SK-N-SH (cell line): ENCODE data around the gene RAB19. TPM values are rescaled to one million over a fixed set of nuclear protein-coding genes. Genes with fewer than 3 reads are reported as not detected.

Experiments
- CTCF ChIA-PET: fragments of 300-600, 350-600 bp; formaldehyde crosslinking; extraction: SDS; loops from one replicate; lab custom pipeline; 2021; lab: Yijun Ruan, JAX
- POLR2A ChIA-PET: fragments of 350-600 bp; sonication (Branson Sonifier 250); formaldehyde crosslinking; extraction: SDS; loops from one replicate; lab custom pipeline; 2020; ENCODE audit warnings: antibody characterized with exemption, inconsistent platforms; lab: Yijun Ruan, JAX
- DNase-seq: peaks from one replicate; pipeline ENCODE4 v3.0.0; 2012
- H2AFZ ChIP-seq: fragments of 200-600 bp; sonication (generic); 2 replicates; pipeline ENCODE4 v1.8.1; 2016; ENCODE audit warnings: antibody characterized with exemption, mild to moderate bottlenecking, low read depth
- H3F3A ChIP-seq: fragments of 200-600 bp; sonication (generic); replicated peaks from 2 replicates; pipeline ENCODE3; 2016; ENCODE audit warnings: antibody characterized with exemption, mild to moderate bottlenecking; ENCODE audit not compliant: insufficient read depth
- H3K27ac ChIP-seq, 2 experiments: fragments of 200-500 bp in 1 of 2; fragments of 200-600 bp in 1 of 2; sonication (Bioruptor generic) in 1 of 2; sonication (generic), shearing (Covaris generic) in 1 of 2; 2 replicates each; pipeline versions ENCODE4 v1.5.1 to v1.6.1; 2014 to 2016; ENCODE audit warnings: low read depth in 2 of 2, inconsistent platforms in 1 of 2, low read length in 1 of 2, mild to moderate bottlenecking in 1 of 2, mixed read lengths in 1 of 2
- H3K27me3 ChIP-seq: fragments of 200-600 bp; sonication (generic), shearing (Covaris generic); 2 replicates; pipeline ENCODE4 v1.6.1; 2016; ENCODE audit warnings: mixed run types; ENCODE audit not compliant: insufficient read depth
- H3K36me3 ChIP-seq, 2 experiments: fragments of 200-500 bp in 1 of 2; fragments of 200-600 bp in 1 of 2; sonication (Bioruptor generic) in 1 of 2; sonication (generic) in 1 of 2; replicated peaks in 1 of 2; 2 replicates each; pipeline versions ENCODE3 to v1.5.1; 2014 to 2016; ENCODE audit warnings: low read length in 1 of 2, mild to moderate bottlenecking in 1 of 2; ENCODE audit not compliant: insufficient read depth in 2 of 2, control insufficient read depth in 1 of 2
- H3K4me1 ChIP-seq, 2 experiments: fragments of 200-500 bp in 1 of 2; fragments of 200-600 bp in 1 of 2; sonication (Bioruptor generic) in 1 of 2; sonication (generic), shearing (Covaris generic) in 1 of 2; 2 replicates each; pipeline versions ENCODE4 v1.5.1 to v1.6.1; 2014 to 2016; ENCODE audit warnings: low read depth in 1 of 2, low read length in 1 of 2, mixed run types in 1 of 2; ENCODE audit not compliant: insufficient read depth in 2 of 2, control insufficient read depth in 1 of 2
- H3K4me2 ChIP-seq: fragments of 200-600 bp; sonication (generic), shearing (Covaris generic); 2 replicates; pipeline ENCODE4 v1.6.1; 2017; ENCODE audit warnings: mixed run types
- H3K4me3 ChIP-seq, 2 experiments: fragments of 200-500 bp in 1 of 2; fragments of 200-600 bp in 1 of 2; sonication (Bioruptor generic) in 1 of 2; sonication (generic), shearing (Covaris generic) in 1 of 2; 2 replicates each; pipeline versions ENCODE4 v1.5.1 to v1.8.1; 2014 to 2016; ENCODE audit warnings: low read depth in 2 of 2, inconsistent platforms in 1 of 2, low read length in 1 of 2, mild to moderate bottlenecking in 1 of 2, mixed read lengths in 1 of 2, moderate library complexity in 1 of 2
- H3K79me2 ChIP-seq: fragments of 200-600 bp; sonication (generic); 2 replicates; pipeline ENCODE4 v1.8.1; 2017; ENCODE audit warnings: mild to moderate bottlenecking; ENCODE audit not compliant: insufficient read depth
- H3K9ac ChIP-seq: fragments of 200-600 bp; sonication (generic); 2 replicates; pipeline ENCODE4 v1.6.1; 2017; ENCODE audit warnings: mixed run types
- H3K9me2 ChIP-seq: fragments of 200-600 bp; sonication (generic); 2 replicates; pipeline ENCODE4 v1.6.1; 2017; ENCODE audit warnings: mixed run types
- H3K9me3 ChIP-seq: fragments of 200-600 bp; sonication (generic); 2 replicates; pipeline ENCODE4 v1.6.1; 2017; ENCODE audit warnings: mixed run types, mild to moderate bottlenecking, moderate library complexity
- H4K20me1 ChIP-seq: fragments of 200-600 bp; sonication (generic); 2 replicates; pipeline ENCODE4 v1.6.1; 2017; ENCODE audit warnings: mild to moderate bottlenecking, mixed run types; ENCODE audit not compliant: insufficient read depth
- CTCF ChIP-seq: fragments of 200-600 bp; sonication (generic); IDR thresholded peaks from 2 replicates; pipeline ENCODE4 v1.6.1; 2017; ENCODE audit warnings: antibody characterized with exemption, mild to moderate bottlenecking, moderate library complexity
- GABPA ChIP-seq: IDR thresholded peaks from 2 replicates; pipeline ENCODE4 v1.4.0; 2012; ENCODE audit warnings: low read depth, mild to moderate bottlenecking
- JUND ChIP-seq: IDR thresholded peaks from 2 replicates; pipeline ENCODE4 v1.4.0; 2012
- MEF2A ChIP-seq: IDR thresholded peaks from 2 replicates; pipeline ENCODE4 v1.4.0; 2012; ENCODE audit warnings: low read depth, borderline replicate concordance
- NRF1 ChIP-seq: IDR thresholded peaks from 2 replicates; pipeline ENCODE4 v1.6.1; 2012; ENCODE audit warnings: low read depth, mild to moderate bottlenecking, low read length
- RFX5 ChIP-seq: IDR thresholded peaks from 2 replicates; pipeline ENCODE4 v1.6.1; 2012; ENCODE audit warnings: mild to moderate bottlenecking, improper control_type of control experiment, low read length
- ZBTB33 ChIP-seq: IDR thresholded peaks from 2 replicates; pipeline ENCODE4 v1.4.0; 2012; ENCODE audit warnings: low read depth, borderline replicate concordance
- WGBS: methylation state at CpG from one replicate; pipeline ENCODE4 v1.1.6; 2017; ENCODE audit warnings: low lambda C conversion rate; 5-methylcytosine and 5-hydroxymethylcytosine counted together
- polyA plus RNA-seq, 3 experiments: library from polyadenylated mRNA; depleted of rRNA; stranded (reverse); fragments of >200 nt; gene quantifications; 2 replicates each; pipeline ENCODE4 v1.2.3, GENCODE V29; 2012
- TF ChIP-seq, protein P1 (sequence below): fragments of 150-350 bp; IDR thresholded peaks from 2 replicates; pipeline ENCODE4 v1.6.1; 2016; ENCODE audit warnings: mild to moderate bottlenecking, low read depth, low read length

RAB19 gene
- polyA plus RNA-seq, 1 of the 3 experiments (the other 2 are of a cell fraction) = not detected

- no peak for DNase-seq
- no peak for TF ChIP-seq CTCF
- 92% methylated on average over 11 of the region's 11 CpGs for WGBS
These were observed 42.6 kb downstream of the RAB19 start for GRCh38 chr7:140446467-140446866.

DNA sequence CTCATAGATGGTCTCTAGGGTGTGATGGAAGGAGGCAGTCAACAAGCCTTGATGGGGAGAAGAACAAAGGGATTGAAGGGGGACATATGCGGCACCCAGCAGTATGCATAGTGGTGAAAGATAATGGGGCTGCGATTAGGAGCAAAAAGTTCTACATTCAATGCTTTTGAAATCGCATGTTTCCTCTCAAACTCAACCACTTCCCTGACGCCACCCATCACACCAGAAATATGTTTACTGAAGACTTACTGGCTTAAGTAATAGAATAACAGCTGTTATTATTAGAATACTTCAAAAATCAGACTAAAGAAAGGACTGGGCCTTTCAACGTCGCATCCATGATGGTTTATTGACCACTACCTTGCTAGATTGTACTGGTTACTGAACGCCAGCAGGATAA, 44.0 kb downstream of the RAB19 start:
- Histone ChIP-seq H3K27me3 (no peaks in the 10 kb centered on the region), H3K9me2 (no peaks in the 10 kb centered on the region), H4K20me1 (no peaks in the 10 kb centered on the region), H3K4me3 (no peak overlapping the region), H3K4me2 (no peak overlapping the region), H3K9me3 (no peaks in the 10 kb centered on the region)
- 93% methylated on average over 7 of the region's 7 CpGs for WGBS
- TF ChIP-seq ZBTB33 = no peak
- TF ChIP-seq, all 33 proteins: peak for 0
- CTCF ChIA-PET = no interaction called here
- no peak for DNase-seq
- peaks cover 2 to 5% of the 10 kb centered on the region in 2 experiments for H3K36me3 ChIP-seq
- H3K27ac ChIP-seq = no peak overlapping the region
- H3F3A ChIP-seq = no peaks in the 10 kb centered on the region
- no peak overlapping the region for H2AFZ ChIP-seq
- POLR2A ChIA-PET = no interaction called here
- H3K79me2 ChIP-seq = no peaks in the 10 kb centered on the region
- no peaks in the 10 kb centered on the region for H3K4me1 ChIP-seq
- no peak overlapping the region for H3K9ac ChIP-seq

More at GRCh38 chr7:140446467-140446866, 42.6 kb downstream of the RAB19 start:
- POLR2A ChIA-PET = no interaction called here
- Histone ChIP-seq H3K36me3 (no peaks in the 10 kb centered on the region), H3K4me2 (no peak overlapping the region), H3K4me1 (no peaks in the 10 kb centered on the region), H2AFZ (no peak overlapping the region), H3K4me3 (no peak overlapping the region), H3K9me3 (no peaks in the 10 kb centered on the region), H3K27me3 (no peaks in the 10 kb centered on the region), H3K9me2 (no peaks in the 10 kb centered on the region), H3K27ac (no peak overlapping the region), H3K9ac (no peak overlapping the region), H3K79me2 (no peaks in the 10 kb centered on the region), H3F3A (peaks cover 4% of the 10 kb centered on the region), H4K20me1 (no peaks in the 10 kb centered on the region)
- CTCF ChIA-PET = no interaction called here

- ChIA-PET CTCF (interaction anchor here (0.6 to 1.6 kb wide), 2 partner anchors 27 to 31 kb away, joined by 3 read pairs; no protein-coding TSS in a partner anchor), POLR2A (no interaction called here)
- Histone ChIP-seq H3K9me3 (no peaks in the 10 kb centered on the region), H3K4me3 (no peak overlapping the region), H3K27ac (no peak overlapping the region), H4K20me1 (no peaks in the 10 kb centered on the region), H3K27me3 (no peaks in the 10 kb centered on the region), H3K36me3 (peaks cover 10 to 13% of the 10 kb centered on the region in 2 experiments), H3K4me2 (no peak overlapping the region), H3F3A (no peaks in the 10 kb centered on the region), H3K9me2 (no peaks in the 10 kb centered on the region), H3K9ac (no peak overlapping the region), H3K4me1 (no peaks in the 10 kb centered on the region), H2AFZ (no peak overlapping the region), H3K79me2 (no peaks in the 10 kb centered on the region)
- WGBS = 91% methylated on average over 4 of the region's 4 CpGs
- no peak for DNase-seq
- TF ChIP-seq GABPA (no peak), RFX5 (no peak), NRF1 (no peak), JUND (no peak), MEF2A (no peak)
- TF ChIP-seq, protein P1, sequence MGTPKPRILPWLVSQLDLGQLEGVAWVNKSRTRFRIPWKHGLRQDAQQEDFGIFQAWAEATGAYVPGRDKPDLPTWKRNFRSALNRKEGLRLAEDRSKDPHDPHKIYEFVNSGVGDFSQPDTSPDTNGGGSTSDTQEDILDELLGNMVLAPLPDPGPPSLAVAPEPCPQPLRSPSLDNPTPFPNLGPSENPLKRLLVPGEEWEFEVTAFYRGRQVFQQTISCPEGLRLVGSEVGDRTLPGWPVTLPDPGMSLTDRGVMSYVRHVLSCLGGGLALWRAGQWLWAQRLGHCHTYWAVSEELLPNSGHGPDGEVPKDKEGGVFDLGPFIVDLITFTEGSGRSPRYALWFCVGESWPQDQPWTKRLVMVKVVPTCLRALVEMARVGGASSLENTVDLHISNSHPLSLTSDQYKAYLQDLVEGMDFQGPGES = no peak
These were observed 45.1 kb downstream of the RAB19 start for GRCh38 chr7:140448781-140449480.
